HG03159 (cell line): ENCODE data around the gene SP3.

Source experiments
- ATAC-seq: cut with Tn5 transposase; IDR thresholded peaks from one replicate; pipeline ENCODE4 v1.9.1; 2021; ENCODE audit warnings: mild to moderate bottlenecking, moderate library complexity; ENCODE audit not compliant: unreplicated experiment

SP3 gene

GRCh38 chr2:173969886-173970285 lies 4.7 kb upstream of the SP3 start:
- no peak for ATAC-seq

GRCh38 chr2:173968551-173968950 lies 3.4 kb upstream of the SP3 start:
- ATAC-seq, result no peak

- ATAC-seq, result no peak
These were observed 1.3 kb upstream of the SP3 start for GRCh38 chr2:173966274-173967098.

GRCh38 chr2:173964565-173965371 lies 405 bp downstream of the SP3 start:
- ATAC-seq, result peak; percentile 21

- ATAC-seq, result peak; percentile 46
These were observed 1.2 kb downstream of the SP3 start for GRCh38 chr2:173963817-173964564.

- peak; percentile 33 for ATAC-seq
These were observed 1.8 kb downstream of the SP3 start for GRCh38 chr2:173963323-173963816.

GRCh38 chr2:173962583-173963110 lies 2.5 kb downstream of the SP3 start:
- ATAC-seq, result no peak

- ATAC-seq, result no peak
These were observed 3.1 kb downstream of the SP3 start for GRCh38 chr2:173962031-173962430.

- no peak for ATAC-seq
These were observed 3.8 kb downstream of the SP3 start for GRCh38 chr2:173961346-173961705.

- no peak for ATAC-seq
These were observed 5.3 kb downstream of the SP3 start for GRCh38 chr2:173959909-173960308.

GRCh38 chr2:173959358-173959884 lies 5.8 kb downstream of the SP3 start:
- ATAC-seq, result no peak

GRCh38 chr2:173958198-173958846 lies 6.9 kb downstream of the SP3 start:
- no peak for ATAC-seq

GRCh38 chr2:173957517-173957916 lies 7.7 kb downstream of the SP3 start:
- no peak for ATAC-seq

GRCh38 chr2:173956454-173956853 lies 8.7 kb downstream of the SP3 start:
- no peak for ATAC-seq

GRCh38 chr2:173955867-173956266 lies 9.3 kb downstream of the SP3 start:
- ATAC-seq, result no peak

- no peak for ATAC-seq
These were observed 10.2 kb downstream of the SP3 start for GRCh38 chr2:173955004-173955403.

- no peak for ATAC-seq
These were observed 12.1 kb downstream of the SP3 start for GRCh38 chr2:173953047-173953424.

GRCh38 chr2:173952267-173953046 lies 12.7 kb downstream of the SP3 start:
- ATAC-seq, result no peak

- ATAC-seq, result no peak
These were observed 16.3 kb downstream of the SP3 start for GRCh38 chr2:173948842-173949241.

GRCh38 chr2:173948198-173948597 lies 17.0 kb downstream of the SP3 start:
- no peak for ATAC-seq
